ENCODE data around the gene DNAH17. TPM values are rescaled to one million over a fixed set of nuclear protein-coding genes. Genes with fewer than 3 reads are reported as not detected.

Gene DNAH17
- total RNA-seq, 1 donor from 2014 or later = not detected

- H3K4me3 ChIP-seq (ENCODE audit: low read depth, low read length) = no peak overlapping the region
- TF ChIP-seq CTCF (conservative IDR thresholded peaks at IDR 0.05; ENCODE audit: low read depth, low read length) = no peak
- DNase-seq (ENCODE audit: low read depth) = no peak
These were observed 125.4 kb downstream of the DNAH17 start for GRCh38 chr17:78451753-78452152.

GRCh38 chr17:78450696-78451345, 126.4 kb downstream of the DNAH17 start:
- no peak for TF ChIP-seq CTCF (conservative IDR thresholded peaks at IDR 0.05; ENCODE audit: low read depth, low read length)
- H3K4me3 ChIP-seq (ENCODE audit: low read depth, low read length) = no peak overlapping the region
- no peak for DNase-seq (ENCODE audit: low read depth)

GRCh38 chr17:78449983-78450595, 127.1 kb downstream of the DNAH17 start:
- TF ChIP-seq CTCF (conservative IDR thresholded peaks at IDR 0.05; ENCODE audit: low read depth, low read length) = no peak
- H3K4me3 ChIP-seq (ENCODE audit: low read depth, low read length) = no peak overlapping the region
- no peak for DNase-seq (ENCODE audit: low read depth)

- H3K4me3 ChIP-seq (ENCODE audit: low read depth, low read length) = no peak overlapping the region
- TF ChIP-seq CTCF (conservative IDR thresholded peaks at IDR 0.05; ENCODE audit: low read depth, low read length) = peak; percentile 28
- DNase-seq (ENCODE audit: low read depth) = no peak
These were observed 128.7 kb downstream of the DNAH17 start for GRCh38 chr17:78448356-78448993.

- no peak for DNase-seq (ENCODE audit: low read depth)
- TF ChIP-seq CTCF (conservative IDR thresholded peaks at IDR 0.05; ENCODE audit: low read depth, low read length) = no peak
- H3K4me3 ChIP-seq (ENCODE audit: low read depth, low read length) = no peak overlapping the region
These were observed 130.4 kb downstream of the DNAH17 start for GRCh38 chr17:78446833-78447232.

- DNase-seq (ENCODE audit: low read depth) = no peak
- TF ChIP-seq CTCF (conservative IDR thresholded peaks at IDR 0.05; ENCODE audit: low read depth, low read length) = no peak
- H3K4me3 ChIP-seq (ENCODE audit: low read depth, low read length) = no peak overlapping the region
These were observed 132.8 kb downstream of the DNAH17 start for GRCh38 chr17:78444392-78444791.
